GM18861 (cell line): ENCODE data around the gene C6orf163.

ENCODE experiments used
- ATAC-seq: cut with Tn5 transposase; IDR thresholded peaks from one replicate; pipeline ENCODE4 v1.9.1; 2021; ENCODE audit not compliant: unreplicated experiment

The C6orf163 gene

DNA sequence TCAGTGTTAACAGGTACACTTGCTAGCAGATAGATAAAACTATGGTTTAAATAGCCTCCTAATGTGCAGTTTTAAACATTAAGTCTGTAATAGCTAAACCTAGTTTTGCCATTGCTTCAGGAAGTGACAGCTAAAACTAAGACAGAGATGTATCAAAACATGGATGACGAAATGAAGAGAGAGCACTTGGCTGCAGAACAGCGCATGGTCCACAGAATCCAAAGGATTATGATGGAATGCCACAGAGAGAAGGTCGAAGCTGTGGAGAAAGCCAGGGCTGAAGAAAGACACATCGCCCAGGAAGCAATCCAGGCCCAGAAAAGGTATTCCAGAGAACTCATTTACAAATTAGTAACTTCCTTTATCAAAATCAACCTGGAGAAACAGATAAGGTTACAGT lies 11.6 kb downstream of the C6orf163 start:
- ATAC-seq = no peak

DNA sequence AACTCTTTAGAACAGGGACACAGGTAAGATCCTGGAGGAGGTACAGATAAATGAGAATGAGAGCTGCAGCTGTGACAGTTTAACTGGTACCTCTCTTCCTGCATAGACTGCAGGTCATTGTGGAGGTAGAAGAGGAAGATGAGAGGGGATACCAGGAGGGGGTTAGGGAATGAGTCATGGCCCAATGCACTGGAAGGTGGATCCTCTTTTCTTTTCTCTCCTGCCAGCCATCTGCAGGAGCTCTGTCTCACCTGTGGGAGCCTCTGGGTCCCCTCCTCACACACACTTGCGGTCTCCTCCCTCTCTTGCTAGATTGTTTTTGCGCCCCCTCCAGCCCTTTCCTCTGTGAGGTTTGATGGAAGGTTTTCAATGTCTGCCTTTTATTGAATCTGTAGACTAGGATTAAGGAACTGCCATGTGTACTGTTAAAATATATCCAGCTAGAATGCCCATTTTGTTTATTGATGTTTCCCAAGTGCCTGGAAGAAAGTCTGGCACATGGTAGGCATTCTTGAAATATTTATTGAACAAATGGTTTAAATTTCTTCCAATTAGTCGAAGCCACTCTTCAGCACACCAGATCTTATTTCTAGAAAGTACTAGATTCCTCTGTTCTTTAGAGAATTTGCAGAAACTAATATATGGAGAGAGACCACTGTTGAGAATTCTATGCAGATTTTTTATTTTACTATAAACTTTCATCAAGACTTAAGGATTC lies 13.0 kb downstream of the C6orf163 start:
- no peak for ATAC-seq

- no peak for ATAC-seq
These were observed 20.1 kb downstream of the C6orf163 start for GRCh38 chr6:87364602-87365252.

- ATAC-seq = no peak
These were observed 21.6 kb downstream of the C6orf163 start for GRCh38 chr6:87366072-87366827.

- no peak for ATAC-seq
These were observed 22.3 kb downstream of the C6orf163 start for GRCh38 chr6:87366899-87367298.

DNA sequence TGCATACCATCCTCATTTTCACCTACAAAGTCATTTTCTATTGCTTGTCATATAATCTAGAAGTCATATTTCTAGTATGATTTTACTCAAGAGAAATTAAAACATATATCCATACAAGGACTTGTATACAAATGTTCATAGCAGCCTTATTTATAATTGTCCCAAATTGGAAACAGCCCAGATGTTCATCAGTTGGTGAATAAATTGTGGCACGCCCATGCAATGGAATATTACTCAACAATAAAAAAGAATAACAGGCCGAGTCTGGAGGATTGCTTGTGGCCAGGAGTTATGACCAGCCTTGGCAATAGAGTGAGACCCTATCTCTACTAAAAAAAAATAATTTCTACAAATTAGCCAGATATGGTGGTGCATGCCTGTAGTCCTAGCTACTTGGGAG lies 28.8 kb downstream of the C6orf163 start:
- ATAC-seq = no peak

DNA sequence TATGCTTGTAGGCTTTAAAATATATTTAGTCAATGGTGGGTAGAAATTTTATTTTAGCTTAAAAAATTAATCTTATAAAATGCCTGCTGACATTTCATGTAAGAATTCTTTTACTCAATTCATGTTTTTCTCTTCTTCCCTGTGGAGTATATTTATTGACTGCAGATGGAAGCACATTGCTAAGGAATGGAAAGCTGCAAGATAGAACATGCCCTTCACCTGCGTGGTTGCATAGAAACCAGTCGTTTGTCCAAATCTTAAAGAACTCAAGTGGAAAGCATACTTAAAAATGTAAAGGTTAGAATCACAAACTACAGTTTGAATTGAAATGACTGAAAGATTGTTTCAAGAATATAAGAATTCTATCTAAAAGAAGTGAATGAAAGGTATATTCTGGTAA lies 30.7 kb downstream of the C6orf163 start:
- no peak for ATAC-seq

GRCh38 chr6:87376643-87377042 lies 32.0 kb downstream of the C6orf163 start:
- no peak for ATAC-seq

DNA sequence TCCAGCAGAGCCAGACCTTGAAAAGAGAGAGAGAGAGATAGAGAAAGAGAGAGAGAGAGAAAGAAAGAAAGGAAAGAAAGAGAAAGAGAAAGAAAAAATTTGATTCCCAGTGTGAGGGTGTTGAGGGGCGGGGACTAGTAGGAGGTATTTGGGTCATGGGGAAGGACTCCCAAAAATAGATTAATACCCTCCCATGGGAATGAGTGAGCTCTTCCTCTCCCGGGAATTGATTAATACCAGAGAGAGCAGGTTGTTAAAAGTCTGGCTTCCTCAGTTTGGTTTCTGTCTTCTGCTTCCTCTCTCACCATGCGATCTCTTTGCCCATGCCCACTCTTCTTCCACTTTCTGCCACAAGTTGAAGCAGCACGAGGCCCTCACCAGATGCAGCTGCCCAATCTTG lies 34.3 kb downstream of the C6orf163 start:
- no peak for ATAC-seq

- no peak for ATAC-seq
These were observed 38.2 kb downstream of the C6orf163 start for GRCh38 chr6:87382861-87383260.

GRCh38 chr6:87384038-87384437 lies 39.4 kb downstream of the C6orf163 start:
- ATAC-seq = no peak

DNA sequence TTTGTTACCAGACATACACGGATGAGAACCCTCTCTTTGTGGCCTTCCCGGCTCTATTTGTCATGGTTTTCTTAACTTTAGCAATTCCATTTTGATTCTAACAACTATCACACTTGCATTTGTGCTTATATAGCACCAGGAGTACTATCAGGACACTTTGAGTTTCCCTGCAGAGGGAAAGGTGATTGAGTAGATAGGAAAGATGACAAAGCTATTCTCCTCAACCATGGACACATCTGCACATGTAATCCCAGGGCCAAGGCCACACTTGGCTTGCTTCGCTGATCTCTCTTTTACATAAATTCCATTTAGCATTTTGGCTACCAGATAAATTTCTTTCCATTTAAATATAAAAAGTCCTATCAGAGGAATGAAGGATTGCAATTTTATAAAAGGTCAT lies 39.8 kb downstream of the C6orf163 start:
- ATAC-seq = no peak

- ATAC-seq = peak; percentile 63
These were observed 46.7 kb downstream of the C6orf163 start for GRCh38 chr6:87391334-87391733.

- peak; percentile 65 for ATAC-seq
These were observed 48.5 kb downstream of the C6orf163 start for GRCh38 chr6:87393026-87393622.

DNA sequence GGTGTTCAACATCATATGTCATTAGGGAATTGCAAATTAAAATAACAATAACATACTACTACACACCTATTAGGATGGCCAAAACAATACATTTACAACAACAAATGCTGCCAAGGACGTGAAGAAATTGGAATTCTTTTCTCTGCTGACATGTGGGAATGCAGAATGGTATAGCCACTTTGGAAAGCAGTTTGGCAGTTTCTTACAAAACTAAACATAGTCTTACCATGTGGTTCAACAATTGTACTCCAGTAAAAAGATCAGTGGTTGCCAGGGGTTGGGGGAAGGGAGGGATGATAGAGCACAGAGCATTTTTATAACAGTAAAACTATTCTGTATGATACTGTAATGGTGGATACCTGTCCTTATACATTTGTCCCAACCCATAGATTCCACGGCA lies 50.8 kb downstream of the C6orf163 start:
- no peak for ATAC-seq

DNA sequence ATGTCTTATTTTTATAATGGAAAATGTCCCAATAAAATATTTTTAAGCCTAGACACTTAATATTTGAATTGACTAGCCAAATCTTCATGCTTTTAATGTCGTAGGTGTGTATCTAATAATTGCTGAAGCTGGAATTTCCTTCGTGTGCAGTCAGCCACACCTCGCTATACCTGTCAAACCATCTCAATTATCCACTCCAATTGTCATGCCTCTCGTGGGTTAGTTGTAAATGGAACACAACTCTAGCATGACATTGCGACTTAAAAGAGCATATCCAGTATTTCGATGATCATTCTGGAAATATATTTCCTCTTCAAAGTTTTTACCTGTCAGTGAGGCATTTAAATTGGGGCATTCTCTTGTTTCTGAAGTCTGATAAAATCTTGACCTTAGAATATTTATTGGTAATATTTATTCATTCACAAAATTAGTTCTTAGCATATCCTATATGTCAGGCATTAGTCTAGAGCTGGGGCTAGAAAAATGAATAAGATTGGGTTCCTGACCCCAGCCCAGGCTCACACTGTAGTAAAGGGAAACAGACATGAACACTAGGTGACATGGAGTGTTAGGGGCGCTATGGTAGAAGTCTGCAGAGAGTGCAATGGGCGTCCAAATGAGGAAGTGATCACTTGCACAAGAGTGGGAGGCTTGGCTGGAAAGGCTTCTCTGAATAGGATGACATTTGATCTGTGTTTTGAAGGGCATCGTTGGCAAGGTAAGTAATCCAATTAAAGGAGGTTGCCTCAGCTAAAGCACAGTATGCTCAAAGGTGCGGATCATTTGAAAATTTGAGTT lies 52.2 kb downstream of the C6orf163 start:
- ATAC-seq = peak; percentile 70

DNA sequence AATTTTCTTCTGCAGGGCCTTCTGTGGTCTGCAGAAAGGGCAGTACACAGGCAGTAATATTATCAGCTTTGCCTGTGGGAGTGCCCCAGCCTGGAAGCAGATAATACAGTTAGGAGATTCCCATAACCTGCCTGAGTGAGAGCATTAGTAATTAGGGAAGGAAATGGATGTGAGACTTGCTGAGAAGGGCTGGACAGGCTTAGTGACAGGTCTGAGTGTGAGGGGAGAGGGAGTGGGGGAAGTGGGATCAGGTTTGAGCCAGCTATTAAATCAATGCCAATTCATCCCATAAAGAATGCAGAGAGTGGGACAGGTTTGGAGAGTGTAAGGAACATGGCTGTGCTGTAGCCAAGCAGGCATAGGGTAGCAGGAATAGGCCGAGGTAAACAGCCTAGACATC lies 53.0 kb downstream of the C6orf163 start:
- no peak for ATAC-seq

GRCh38 chr6:87401832-87402231 lies 57.2 kb downstream of the C6orf163 start:
- no peak for ATAC-seq

DNA sequence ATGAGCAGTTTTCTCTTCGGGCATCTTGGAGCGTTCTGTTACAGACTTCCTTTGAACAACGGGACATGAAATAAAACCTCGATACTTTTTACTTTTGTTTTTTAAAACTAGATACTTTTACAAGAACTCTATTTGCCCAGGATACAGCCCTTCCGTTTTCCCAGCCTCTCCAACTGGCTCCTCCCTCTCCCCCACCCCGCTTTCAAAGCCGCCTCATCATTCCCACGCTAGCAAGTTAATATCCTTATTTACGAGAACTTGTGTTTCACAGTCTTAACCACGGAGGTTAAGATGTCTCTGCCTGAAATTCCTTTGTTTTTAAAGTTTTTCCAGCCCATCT lies 62.9 kb downstream of the C6orf163 start:
- ATAC-seq = no peak

GRCh38 chr6:87407901-87408720 lies 63.5 kb downstream of the C6orf163 start, which contains the start of gene CFAP206:
TSS of gene CFAP206 (plus strand) at chr6:87407972. CDS start at chr6:87409840, 1,868 bp downstream.
- ATAC-seq = peak; percentile 71
